ENCODE data around the gene TLE5.

TLE5 gene

GRCh38 chr19:3027981-3028304 is 34.4 kb downstream of the TLE5 start:
- ATAC-seq, result no peak; the same call in 2 of the 3 replicates
- no peak for TF ChIP-seq ZNF8 (CRISPR knock-in tag; IDR thresholded peaks at IDR 0.05)
- no peak for TF ChIP-seq OSR1 (CRISPR knock-in tag; IDR thresholded peaks at IDR 0.05)
- TF ChIP-seq ZFP30 (CRISPR knock-in tag; IDR thresholded peaks at IDR 0.05), result no peak
- TF ChIP-seq ZNF565 (CRISPR knock-in tag; conservative IDR thresholded peaks at IDR 0.05; ENCODE audit: low read depth), result no peak
- TF ChIP-seq RARB (CRISPR knock-in tag; IDR thresholded peaks at IDR 0.05), result no peak
- no peak for TF ChIP-seq POU6F1 (CRISPR knock-in tag; IDR thresholded peaks at IDR 0.05; ENCODE audit: borderline replicate concordance, low read depth)
- TF ChIP-seq GLIS3 (CRISPR knock-in tag; IDR thresholded peaks at IDR 0.05), result no peak
- TF ChIP-seq TSHZ2 (CRISPR knock-in tag; IDR thresholded peaks at IDR 0.05), result no peak
- no peak for TF ChIP-seq ARNTL (CRISPR knock-in tag; IDR thresholded peaks at IDR 0.05; ENCODE audit: borderline replicate concordance, low read depth)
- no peak for TF ChIP-seq SNAI2 (CRISPR knock-in tag; IDR thresholded peaks at IDR 0.05)
- no peak for TF ChIP-seq CSDC2 (CRISPR knock-in tag; IDR thresholded peaks at IDR 0.05)
- TF ChIP-seq BACH2 (CRISPR knock-in tag; IDR thresholded peaks at IDR 0.05; ENCODE audit: borderline replicate concordance), result no peak
- TF ChIP-seq ZFP3 (CRISPR knock-in tag; IDR thresholded peaks at IDR 0.05), result no peak
- TF ChIP-seq ESRRG (CRISPR knock-in tag; IDR thresholded peaks at IDR 0.05), result no peak

GRCh38 chr19:3027292-3027691 is 35.0 kb downstream of the TLE5 start:
- TF ChIP-seq PPARA (CRISPR knock-in tag; IDR thresholded peaks at IDR 0.05; ENCODE audit: borderline replicate concordance) (no peak), CSDC2 (CRISPR knock-in tag; IDR thresholded peaks at IDR 0.05) (no peak), TOX (CRISPR knock-in tag; IDR thresholded peaks at IDR 0.05; ENCODE audit: borderline replicate concordance) (no peak), RARB (CRISPR knock-in tag; IDR thresholded peaks at IDR 0.05) (no peak), ZFP3 (CRISPR knock-in tag; IDR thresholded peaks at IDR 0.05) (no peak), ZNF565 (CRISPR knock-in tag; conservative IDR thresholded peaks at IDR 0.05; ENCODE audit: low read depth) (no peak), TCF4 (CRISPR knock-in tag; IDR thresholded peaks at IDR 0.05; ENCODE audit: borderline replicate concordance) (no peak)
- ATAC-seq, result no peak

GRCh38 chr19:3026768-3027167 is 35.5 kb downstream of the TLE5 start:
- ATAC-seq, result no peak
- TF ChIP-seq SNAI2 (CRISPR knock-in tag; IDR thresholded peaks at IDR 0.05) (no peak), ZFP3 (CRISPR knock-in tag; IDR thresholded peaks at IDR 0.05) (no peak), ZNF8 (CRISPR knock-in tag; IDR thresholded peaks at IDR 0.05) (no peak), POU6F1 (CRISPR knock-in tag; IDR thresholded peaks at IDR 0.05; ENCODE audit: borderline replicate concordance, low read depth) (no peak), ZNF70 (CRISPR knock-in tag; IDR thresholded peaks at IDR 0.05) (no peak), ARNTL (CRISPR knock-in tag; IDR thresholded peaks at IDR 0.05; ENCODE audit: borderline replicate concordance, low read depth) (no peak), TSHZ2 (CRISPR knock-in tag; IDR thresholded peaks at IDR 0.05) (no peak), CREB5 (CRISPR knock-in tag; IDR thresholded peaks at IDR 0.05; ENCODE audit: low read depth) (no peak), TOX (CRISPR knock-in tag; IDR thresholded peaks at IDR 0.05; ENCODE audit: borderline replicate concordance) (no peak)

Measured in SK-N-SH treated with all-trans-retinoic acid at 6 μM for 48 hours (cell line).